Fibroblast of the conjunctiva (primary cell): ENCODE measurements around the gene NMNAT2.

ENCODE experiments used
- DNase-seq: peaks from one replicate; pipeline ENCODE4 v3.0.0-alpha.2; 2010; ENCODE audit warnings: low read depth

The NMNAT2 gene

GRCh38 chr1:183210681-183211080, 207.5 kb downstream of the NMNAT2 start:
- no peak for DNase-seq

DNA sequence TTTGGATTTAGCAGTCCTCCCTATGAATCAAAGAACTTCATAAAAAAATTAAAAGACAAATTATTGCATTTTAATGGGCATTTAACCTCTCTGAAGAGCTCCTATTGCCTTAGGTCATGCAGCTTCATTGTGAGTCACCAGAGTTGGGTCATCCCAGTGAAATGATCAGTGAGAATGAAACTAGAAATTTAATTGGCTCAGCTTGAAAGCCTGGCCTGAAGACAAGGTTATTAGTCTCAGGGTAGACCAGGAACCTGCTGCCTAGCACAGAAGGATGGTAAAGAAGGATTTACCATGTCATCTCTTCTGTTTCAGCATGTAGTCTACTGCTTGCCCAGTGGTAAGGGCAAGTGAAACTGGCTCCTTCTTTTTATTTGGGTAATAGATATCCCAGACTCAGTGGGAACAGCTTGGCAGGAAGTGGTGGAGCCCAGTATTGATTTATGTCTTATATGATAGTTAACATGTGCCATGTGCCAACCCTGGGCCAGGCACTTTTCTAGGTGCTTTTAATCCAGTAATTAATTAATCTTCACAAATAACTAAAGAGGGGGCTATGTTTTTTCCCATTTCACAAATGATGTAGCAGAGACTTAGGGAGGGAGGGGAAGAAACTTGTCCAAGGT, 208.5 kb downstream of the NMNAT2 start:
- peak; percentile 76 for DNase-seq

GRCh38 chr1:183206538-183207122, 211.6 kb downstream of the NMNAT2 start:
- peak; percentile 4 for DNase-seq

- peak; percentile 63 for DNase-seq
These were observed 212.9 kb downstream of the NMNAT2 start for GRCh38 chr1:183205196-183205781.

DNA sequence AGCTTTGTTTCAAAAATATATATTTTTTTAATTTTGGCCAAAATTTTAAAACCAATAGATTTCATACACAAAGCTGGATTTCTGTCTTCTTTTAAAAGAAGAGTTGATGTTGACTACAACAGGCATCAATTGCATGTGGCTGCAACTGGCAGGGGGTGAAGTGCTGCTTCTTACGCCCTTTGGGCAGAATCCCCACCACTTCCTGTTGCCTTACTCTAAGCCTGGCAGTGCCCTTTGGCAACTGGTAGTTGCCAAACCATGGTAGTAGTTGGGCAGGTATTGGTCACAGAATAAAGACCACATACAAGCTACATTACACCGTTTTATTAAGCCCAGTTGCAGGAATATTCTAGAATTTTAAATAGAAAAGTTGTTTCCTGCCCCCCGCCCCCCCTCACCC, 215.1 kb downstream of the NMNAT2 start:
- DNase-seq: no peak

GRCh38 chr1:183200451-183200850, 217.7 kb downstream of the NMNAT2 start:
- no peak for DNase-seq

DNA sequence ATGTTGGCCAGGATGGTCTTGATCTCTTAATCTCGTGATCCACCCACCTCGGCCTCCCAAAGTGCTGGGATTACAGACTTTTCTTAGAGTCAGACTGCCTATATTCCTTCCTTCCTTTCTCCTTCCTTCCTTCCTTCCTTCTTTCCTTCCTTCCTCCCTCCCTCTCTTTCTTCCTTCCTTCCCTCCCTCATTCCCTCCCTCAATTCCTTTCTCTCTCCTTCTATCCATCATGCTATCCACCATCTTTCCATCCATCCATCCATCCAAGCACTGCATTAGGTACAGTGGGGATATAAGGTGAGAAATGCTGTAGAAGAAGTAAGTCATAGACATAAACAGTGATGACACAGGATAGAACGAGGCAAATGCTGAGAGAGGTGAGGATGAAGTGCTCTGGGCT, 218.9 kb downstream of the NMNAT2 start:
- DNase-seq: no peak

- DNase-seq: peak; percentile 59
These were observed 219.7 kb downstream of the NMNAT2 start for GRCh38 chr1:183198463-183198862.
